ENCODE results near the gene TPBGL. TPM values are rescaled to one million over a fixed set of nuclear protein-coding genes. Genes with fewer than 3 reads are reported as not detected.

Gene TPBGL
- total RNA-seq, 2 experiments from 2014 or later = 0.18 to 0.20 TPM

GRCh38 chr11:75277211-75277805 lies 36.7 kb downstream of the TPBGL start:
- H3K36me3 Mint-ChIP-seq (ENCODE audit: low read depth) = peaks cover 7% of the 10 kb centered on the region
- H3K9me3 Mint-ChIP-seq = no peaks in the 10 kb centered on the region
- ATAC-seq (no peak), DNase-seq (peak; percentile 1)
- H3K4me1 Mint-ChIP-seq (ENCODE audit: low read depth) = peaks cover 49% of the 10 kb centered on the region
- ChIA-PET POLR2A (interaction anchor here (0.9 to 1.1 kb wide), 3 partner anchors 104 to 183 kb away, joined by 3 to 5 read pairs (median 3); no protein-coding TSS in a partner anchor), CTCF (interaction anchor here (1.2 to 13.4 kb wide), 7 partner anchors 28 to 255 kb away, joined by 3 to 442 read pairs (median 9); partner anchors contain the start of gene ARRB1)
- no peak overlapping the region for H3K4me3 Mint-ChIP-seq
- H3K27ac Mint-ChIP-seq = peak overlapping the region; percentile 96
- intact Hi-C loops (cut with micrococcal nuclease) = loop anchor here (10.0 kb wide), 1 partner anchor 257 kb away; no protein-coding TSS in a partner anchor
- TF ChIP-seq CTCF (IDR thresholded peaks at IDR 0.05) = no peak
- no peaks in the 10 kb centered on the region for H3K27me3 Mint-ChIP-seq

- intact Hi-C loops (cut with micrococcal nuclease) = loop anchor here (10.0 kb wide), 1 partner anchor 257 kb away; no protein-coding TSS in a partner anchor
- no peaks in the 10 kb centered on the region for H3K9me3 Mint-ChIP-seq
- TF ChIP-seq CTCF (IDR thresholded peaks at IDR 0.05) = no peak
- ATAC-seq (no peak), DNase-seq (peak; percentile 4)
- ChIA-PET CTCF (interaction anchor here (2.1 to 13.4 kb wide), 5 partner anchors 8 to 105 kb away, joined by 9 to 442 read pairs (median 15); partner anchors contain the start of gene ARRB1), POLR2A (no interaction called here)
- H3K36me3 Mint-ChIP-seq (ENCODE audit: low read depth) = peaks cover 7% of the 10 kb centered on the region
- no peaks in the 10 kb centered on the region for H3K27me3 Mint-ChIP-seq
- no peak overlapping the region for H3K4me3 Mint-ChIP-seq
- peak overlapping the region; percentile 12 for H3K27ac Mint-ChIP-seq
- H3K4me1 Mint-ChIP-seq (ENCODE audit: low read depth) = peaks cover 45% of the 10 kb centered on the region
These were observed 37.6 kb downstream of the TPBGL start for GRCh38 chr11:75277991-75278790.

GRCh38 chr11:75279273-75279672 lies 38.7 kb downstream of the TPBGL start:
- DNase-seq (peak; percentile 0), ATAC-seq (no peak)
- ChIA-PET CTCF (interaction anchor here (0.9 to 13.4 kb wide), 33 partner anchors 9 to 277 kb away, joined by 3 to 442 read pairs (median 7); no protein-coding TSS in a partner anchor), POLR2A (interaction anchor here (0.6 to 1.5 kb wide), 3 partner anchors 22 to 297 kb away, joined by 3 to 8 read pairs (median 4); no protein-coding TSS in a partner anchor)
- intact Hi-C loops (cut with micrococcal nuclease) = loop anchor here (10.0 kb wide), 1 partner anchor 256 kb away; no protein-coding TSS in a partner anchor
- Mint-ChIP-seq H3K4me1 (ENCODE audit: low read depth) (peaks cover 34% of the 10 kb centered on the region), H3K27ac (peak overlapping the region; percentile 4), H3K27me3 (no peaks in the 10 kb centered on the region), H3K9me3 (no peaks in the 10 kb centered on the region), H3K36me3 (ENCODE audit: low read depth) (peaks cover 5% of the 10 kb centered on the region), H3K4me3 (no peak overlapping the region)
- no peak for TF ChIP-seq CTCF (IDR thresholded peaks at IDR 0.05)

- Mint-ChIP-seq H3K4me3 (no peak overlapping the region), H3K9me3 (no peaks in the 10 kb centered on the region), H3K27ac (no peak overlapping the region), H3K27me3 (no peaks in the 10 kb centered on the region), H3K4me1 (ENCODE audit: low read depth) (peaks cover 32% of the 10 kb centered on the region), H3K36me3 (ENCODE audit: low read depth) (peaks cover 5% of the 10 kb centered on the region)
- ChIA-PET POLR2A (interaction anchor here (0.8 to 1.8 kb wide), 3 partner anchors 50 to 104 kb away, joined by 4 to 8 read pairs (median 4); no protein-coding TSS in a partner anchor), CTCF (interaction anchor here (0.6 to 13.4 kb wide), 46 partner anchors 10 to 1243 kb away, joined by 3 to 442 read pairs (median 6); no protein-coding TSS in a partner anchor)
- intact Hi-C loops (cut with micrococcal nuclease) = loop anchor here (1.0 to 5.0 kb wide), 2 partner anchors 47 to 104 kb away; no protein-coding TSS in a partner anchor
- peak; percentile 98 for TF ChIP-seq CTCF (IDR thresholded peaks at IDR 0.05)
- DNase-seq (peak; percentile 82), ATAC-seq (peak; percentile 82)
These were observed 39.7 kb downstream of the TPBGL start for GRCh38 chr11:75280227-75280701.

Data from activated CD8-positive, alpha-beta T cell treated with anti-CD3 and anti-CD28 coated beads for 36 hours (primary cell).